HS-27A (cell line): ENCODE data around the gene ROR1.
"Not testable (repeated sequence)": the region's sequence is repeated elsewhere in the genome, so short reads cannot be mapped to it uniquely, and the experiment has no call there.

ENCODE experiments used
- DNase-seq: peaks from one replicate; pipeline ENCODE4 v3.0.0-alpha.2; 2012; ENCODE audit warnings: low read depth, missing footprints

ROR1 gene

GRCh38 chr1:63794354-63794753 is 20.5 kb downstream of the ROR1 start:
- no peak for DNase-seq

- DNase-seq, result no peak
Observed at GRCh38 chr1:63794939-63795378, 21.1 kb downstream of the ROR1 start.

- DNase-seq, result no peak
Observed at GRCh38 chr1:63795455-63795854, 21.6 kb downstream of the ROR1 start.

- DNase-seq, result no peak
Observed at GRCh38 chr1:63797056-63797726, 23.4 kb downstream of the ROR1 start.

GRCh38 chr1:63798284-63798683 is 24.5 kb downstream of the ROR1 start:
- DNase-seq, result no peak

- DNase-seq, result no peak
Observed at GRCh38 chr1:63799307-63799706, 25.5 kb downstream of the ROR1 start.

GRCh38 chr1:63799820-63800219 is 26.0 kb downstream of the ROR1 start:
- no peak for DNase-seq

- DNase-seq, result no peak
Observed at GRCh38 chr1:63802109-63802508, 28.3 kb downstream of the ROR1 start.

- DNase-seq, result no peak
Observed at GRCh38 chr1:63804829-63805484, 31.1 kb downstream of the ROR1 start.

GRCh38 chr1:63807046-63807445 is 33.2 kb downstream of the ROR1 start:
- DNase-seq, result no peak

- no peak for DNase-seq
Observed at GRCh38 chr1:63810936-63811469, 37.2 kb downstream of the ROR1 start.

- DNase-seq, result no peak
Observed at GRCh38 chr1:63812071-63812700, 38.4 kb downstream of the ROR1 start.

GRCh38 chr1:63813829-63814277 is 40.0 kb downstream of the ROR1 start:
- DNase-seq, result no peak

- not testable (repeated sequence) for DNase-seq
Observed at GRCh38 chr1:63816217-63816815, 42.5 kb downstream of the ROR1 start.

GRCh38 chr1:63817152-63817667 is 43.4 kb downstream of the ROR1 start:
- DNase-seq, result no peak

- DNase-seq, result no peak
Observed at GRCh38 chr1:63817700-63818099, 43.9 kb downstream of the ROR1 start.

- no peak for DNase-seq
Observed at GRCh38 chr1:63818567-63819325, 44.9 kb downstream of the ROR1 start.

- no peak for DNase-seq
Observed at GRCh38 chr1:63819795-63820194, 46.0 kb downstream of the ROR1 start.

GRCh38 chr1:63821091-63822005 is 47.5 kb downstream of the ROR1 start:
- peak; percentile 42 for DNase-seq

- DNase-seq, result no peak
Observed at GRCh38 chr1:63822540-63822939, 48.7 kb downstream of the ROR1 start.
